ELF-1 (cell line): ENCODE data around the gene FTH1.
"Not testable (repeated sequence)": the region's sequence is repeated elsewhere in the genome, so short reads cannot be mapped to it uniquely, and the experiment has no call there.

Experiments
- DNase-seq: peaks from one replicate; pipeline ENCODE4 v3.0.0-alpha.2; 2016; ENCODE audit warnings: low read depth, low spot score

Gene FTH1

DNA sequence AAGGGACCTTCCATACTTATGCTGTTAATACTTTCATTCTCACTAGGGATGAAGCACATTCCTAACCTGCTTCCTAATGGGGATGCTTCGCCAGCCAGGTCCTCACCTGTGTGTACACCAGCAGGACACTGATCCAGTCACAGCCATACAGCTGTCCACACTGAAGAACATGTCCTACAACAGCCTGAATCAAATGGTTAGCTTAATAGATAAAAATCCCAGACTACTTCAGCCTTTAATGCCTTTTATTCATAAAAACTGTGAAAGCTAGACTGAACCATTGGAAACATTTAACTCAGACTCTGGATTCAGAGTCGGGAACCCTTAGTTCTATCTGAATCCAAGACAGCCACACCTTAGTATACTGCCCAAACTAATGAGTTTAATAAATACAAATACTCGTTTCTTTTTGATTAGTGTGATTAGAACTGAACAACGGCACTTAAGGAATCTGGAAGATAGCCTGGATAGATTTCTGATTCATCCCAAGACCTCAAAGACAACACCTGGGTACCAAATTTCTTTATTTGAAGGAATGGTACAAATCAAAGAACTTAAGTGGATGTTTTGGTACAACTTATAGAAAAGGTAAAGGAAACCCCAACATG is 3.3 kb downstream of the FTH1 start:
- no peak for DNase-seq

DNA sequence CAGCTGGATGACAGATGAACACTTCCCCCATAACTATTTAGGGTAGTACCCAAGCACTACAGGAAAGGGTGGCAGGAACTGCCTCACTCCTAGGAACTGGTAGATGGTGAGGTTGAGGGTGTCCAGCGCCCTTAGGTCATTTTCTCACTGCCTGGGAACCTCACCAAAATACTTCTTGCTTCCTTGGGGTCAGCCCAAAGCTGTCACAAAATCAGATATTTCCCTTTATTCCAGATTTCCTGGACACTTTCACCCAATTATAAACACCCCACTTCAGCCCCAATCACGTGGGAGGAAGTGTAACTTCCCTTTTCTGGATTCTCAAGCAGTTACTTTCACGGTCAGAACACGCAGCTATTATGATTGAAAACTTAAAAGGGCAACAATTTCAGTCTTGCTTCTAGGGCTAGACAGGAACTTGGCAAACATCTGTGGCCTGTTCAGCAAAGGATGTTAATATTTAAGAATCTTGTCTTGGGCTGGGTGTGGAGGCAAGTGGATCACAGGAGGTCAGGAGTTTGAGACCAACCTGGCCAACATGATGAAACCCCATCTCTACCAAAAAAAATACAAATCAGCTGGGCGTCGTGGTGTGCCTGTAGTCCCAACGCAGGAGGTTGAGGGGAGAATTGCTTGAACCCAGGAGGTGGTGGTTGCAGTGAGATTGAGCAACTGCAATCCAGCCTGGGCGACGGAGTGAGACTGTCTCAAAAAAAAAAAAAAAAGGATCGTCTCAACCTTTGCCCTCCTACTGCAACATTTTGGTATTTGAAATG is 4.0 kb downstream of the FTH1 start:
- DNase-seq: peak; percentile 54

DNA sequence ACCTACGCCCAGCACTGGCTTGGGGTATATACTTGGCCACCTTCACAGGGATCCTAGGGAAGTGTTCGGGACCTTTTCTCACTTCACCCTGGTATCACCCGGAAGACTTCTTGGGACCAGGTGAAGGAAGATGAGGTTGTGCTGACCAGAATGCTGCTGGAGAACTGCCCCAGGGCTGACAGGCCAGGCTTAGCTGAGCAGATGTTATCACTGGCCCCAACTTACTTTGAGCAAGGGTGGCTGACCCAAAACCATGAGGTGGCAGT is 4.5 kb downstream of the FTH1 start:
- DNase-seq: peak; percentile 75

DNA sequence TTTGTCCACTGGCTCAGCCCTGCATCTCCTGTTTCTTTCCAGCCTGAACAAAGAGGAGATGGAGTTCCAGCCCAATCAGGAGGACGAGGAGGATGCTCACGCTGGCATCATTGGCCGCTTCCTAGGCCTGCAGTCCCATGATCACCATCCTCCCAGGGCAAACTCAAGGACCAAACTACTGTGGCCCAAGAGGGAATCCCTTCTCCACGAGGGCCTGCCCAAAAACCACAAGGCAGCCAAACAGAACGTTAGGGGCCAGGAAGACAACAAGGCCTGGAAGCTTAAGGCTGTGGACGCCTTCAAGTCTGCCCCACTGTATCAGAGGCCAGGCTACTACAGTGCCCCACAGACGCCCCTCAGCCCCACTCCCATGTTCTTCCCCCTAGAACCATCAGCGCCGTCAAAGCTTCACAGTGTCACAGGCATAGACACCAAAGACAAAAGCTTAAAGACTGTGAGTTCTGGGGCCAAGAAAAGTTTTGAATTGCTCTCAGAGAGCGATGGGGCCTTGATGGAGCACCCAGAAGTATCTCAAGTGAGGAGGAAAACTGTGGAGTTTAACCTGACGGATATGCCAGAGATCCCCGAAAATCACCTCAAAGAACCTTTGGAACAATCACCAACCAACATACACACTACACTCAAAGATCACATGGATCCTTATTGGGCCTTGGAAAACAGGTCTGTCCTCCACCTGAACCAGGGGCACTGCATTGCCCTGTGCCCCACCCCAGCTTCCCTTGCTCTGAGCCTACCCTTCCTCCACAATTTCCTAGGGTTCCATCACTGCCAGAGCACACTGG is 5.0 kb downstream of the FTH1 start:
- peak; percentile 27 for DNase-seq

DNA sequence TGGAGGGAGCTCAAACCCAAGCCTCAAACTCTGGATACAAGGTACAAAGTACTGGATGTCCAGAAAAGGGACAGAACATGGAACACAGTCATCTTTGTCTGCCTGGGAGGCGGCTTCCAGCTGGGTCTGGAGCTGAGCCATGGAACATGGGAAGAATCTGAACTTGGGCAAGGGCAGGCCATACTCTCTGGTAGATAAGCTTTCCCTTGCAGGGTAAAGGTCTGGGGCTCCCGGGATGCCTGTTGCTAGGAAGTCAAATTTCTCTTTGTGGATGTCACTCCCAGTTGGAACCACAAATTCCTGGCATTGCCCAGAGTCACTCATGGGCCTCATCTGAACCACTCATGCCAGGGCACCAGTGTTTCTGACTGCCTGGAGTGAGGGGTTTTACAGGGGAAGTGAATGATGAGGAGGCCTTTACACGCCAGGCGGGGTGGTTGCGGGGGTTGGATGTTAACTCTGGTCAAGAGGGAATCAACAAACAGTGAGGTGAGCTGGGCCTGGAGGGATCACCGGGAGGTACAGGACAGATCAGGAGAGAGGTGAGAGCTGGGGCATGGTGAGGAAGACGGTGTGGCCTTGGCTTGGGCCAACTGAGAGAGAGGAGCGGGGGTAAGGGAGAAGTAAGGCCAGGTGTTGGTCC is 5.7 kb downstream of the FTH1 start:
- DNase-seq: no peak

DNA sequence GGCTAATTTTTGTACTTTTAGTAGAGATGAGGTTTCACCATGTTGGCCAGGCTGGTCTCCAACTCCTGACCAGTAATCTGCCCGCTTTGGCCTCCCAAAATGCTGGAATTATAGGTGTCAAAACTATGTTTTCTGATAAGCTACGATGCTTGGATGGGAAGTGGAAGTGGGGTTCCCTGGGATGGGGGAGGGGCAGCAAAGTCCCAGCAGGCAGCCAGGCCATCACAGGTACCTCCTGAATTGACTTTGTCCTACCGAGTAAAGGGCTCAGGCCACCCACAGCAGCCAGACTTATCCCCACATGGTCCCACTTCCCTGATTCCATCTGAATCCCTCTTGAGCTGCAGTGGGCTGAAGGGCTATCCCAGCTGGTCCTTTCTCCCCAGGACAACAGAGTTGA is 6.9 kb downstream of the FTH1 start:
- no peak for DNase-seq

DNA sequence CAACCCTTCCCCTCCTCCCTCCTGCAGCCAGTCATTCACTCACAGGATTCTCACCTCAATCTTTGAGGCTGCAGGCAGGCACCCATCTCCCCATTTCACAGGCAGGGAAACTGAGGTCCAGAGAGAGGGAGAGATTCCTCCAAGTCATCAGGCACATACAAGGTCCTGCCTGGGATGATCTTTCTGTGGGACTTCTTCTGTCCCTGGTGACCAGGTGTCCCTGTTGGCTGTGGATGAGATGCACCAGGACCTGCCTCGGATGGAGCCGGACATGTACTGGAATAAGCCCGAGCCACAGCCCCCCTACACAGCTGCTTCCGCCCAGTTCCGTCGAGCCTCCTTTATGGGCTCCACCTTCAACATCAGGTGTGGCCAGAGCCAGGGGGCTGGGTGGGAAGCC is 7.8 kb downstream of the FTH1 start:
- DNase-seq: no peak

DNA sequence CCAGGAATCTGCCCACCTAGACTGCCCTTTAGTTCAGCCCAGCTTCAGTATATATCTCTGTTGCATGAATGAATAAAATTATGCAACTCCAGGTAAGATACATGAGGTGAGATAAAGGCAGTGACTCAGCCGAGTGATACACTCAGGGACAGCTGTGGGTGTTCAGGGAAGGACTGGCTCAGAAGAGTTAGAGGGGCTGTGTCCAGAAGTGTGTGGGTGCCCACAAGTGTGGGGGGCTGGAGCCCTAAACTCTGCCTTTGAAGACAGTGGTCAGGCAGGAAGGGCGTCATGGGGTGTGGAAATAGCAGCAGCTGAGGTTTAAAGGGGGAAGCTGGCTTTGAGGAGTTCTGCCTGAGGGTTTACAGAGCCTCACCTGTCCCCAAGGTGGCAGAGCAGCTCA is 8.3 kb downstream of the FTH1 start:
- no peak for DNase-seq

DNA sequence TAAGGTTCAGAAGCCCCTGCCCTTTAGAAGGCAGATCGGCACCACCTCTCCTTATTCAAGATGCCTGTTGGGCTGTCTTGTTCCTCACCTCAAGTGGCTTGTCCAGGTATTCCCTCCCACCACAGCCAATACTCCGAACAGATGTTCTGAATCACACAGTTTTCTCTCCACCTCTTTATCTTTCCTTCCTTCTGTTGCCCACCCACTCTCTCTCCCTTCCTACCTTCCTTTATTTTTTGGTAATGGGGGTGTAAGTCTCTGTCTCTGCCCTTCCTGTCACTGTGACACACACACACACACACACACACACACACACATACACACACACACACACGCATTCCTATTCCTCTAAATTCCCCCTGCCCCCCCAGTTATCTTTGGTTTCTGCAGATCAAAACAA is 8.8 kb downstream of the FTH1 start:
- DNase-seq: no peak

DNA sequence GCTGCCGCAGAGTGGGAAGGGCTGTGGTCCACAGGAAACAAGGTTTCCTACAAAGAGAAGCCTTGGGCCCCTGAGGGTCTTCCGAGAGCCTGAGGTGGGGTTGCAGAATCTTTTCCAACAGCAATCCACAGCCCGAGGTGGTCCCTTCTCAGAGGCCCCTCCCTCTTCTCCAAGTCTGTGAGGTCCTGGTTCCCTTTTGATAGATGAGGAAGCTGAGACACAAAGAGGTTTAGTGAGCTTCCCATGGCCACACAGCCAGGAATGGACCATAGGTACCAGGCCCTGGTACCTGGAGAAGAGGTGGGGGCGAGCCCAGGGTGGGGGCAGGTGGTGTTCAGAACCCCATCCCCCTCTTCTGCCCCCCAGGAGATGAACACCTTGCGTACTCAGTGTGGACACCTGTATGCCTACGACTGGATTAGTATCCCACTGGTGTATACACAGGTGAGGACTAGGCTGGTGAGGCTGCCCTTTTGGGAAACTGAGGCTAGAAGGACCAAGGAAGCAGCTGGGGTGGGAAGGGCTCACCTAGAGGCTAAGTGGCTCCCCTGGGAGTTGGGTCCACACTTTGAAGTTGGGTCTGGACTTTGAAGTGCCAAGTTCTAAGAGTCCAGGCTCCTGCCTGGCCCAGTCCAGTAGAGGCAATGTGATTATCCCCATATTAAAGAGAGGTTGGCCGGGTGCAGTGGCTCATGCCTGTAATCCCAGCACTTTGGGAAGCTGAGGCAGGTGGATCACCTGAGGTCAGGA is 10.2 kb downstream of the FTH1 start:
- no peak for DNase-seq

DNA sequence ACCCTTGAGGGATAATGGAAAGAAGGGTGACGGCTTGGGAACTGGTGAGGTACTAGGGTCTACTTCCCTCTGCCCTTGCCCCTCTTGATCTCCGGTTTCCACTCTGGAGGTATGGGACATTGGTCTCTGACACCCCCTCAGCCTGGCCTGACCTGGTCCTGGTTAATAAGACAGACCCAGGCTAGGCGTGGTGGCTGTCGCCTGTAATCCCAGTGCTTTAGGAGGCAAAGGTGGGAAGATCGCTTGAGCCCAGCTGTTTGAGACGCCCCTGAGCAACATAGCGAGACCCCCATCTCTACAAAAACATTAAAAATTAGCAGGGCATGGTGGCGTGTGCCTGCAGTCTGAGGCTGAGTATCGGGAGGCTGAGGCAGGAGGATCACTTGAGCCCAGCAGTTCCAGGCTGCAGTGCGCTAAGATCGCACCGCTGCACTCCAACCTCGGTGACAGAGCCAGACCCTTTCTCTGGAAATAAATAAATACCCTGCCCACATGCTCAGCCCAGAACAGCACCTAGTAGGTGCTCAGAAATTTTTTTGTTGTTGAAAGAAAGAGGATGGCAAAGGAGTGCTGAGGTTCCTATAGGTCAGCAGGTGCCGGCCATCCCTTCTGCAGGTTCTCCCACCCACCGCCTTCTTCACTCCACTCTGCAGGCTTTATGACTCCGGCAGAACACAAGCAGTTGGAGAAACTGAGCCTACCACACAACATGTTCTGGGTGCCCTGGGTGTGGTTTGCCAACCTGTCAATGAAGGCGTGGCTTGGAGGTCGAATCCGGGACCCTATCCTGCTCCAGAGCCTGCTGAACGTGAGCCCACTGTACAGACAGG is 11.0 kb downstream of the FTH1 start:
- DNase-seq: no peak

DNA sequence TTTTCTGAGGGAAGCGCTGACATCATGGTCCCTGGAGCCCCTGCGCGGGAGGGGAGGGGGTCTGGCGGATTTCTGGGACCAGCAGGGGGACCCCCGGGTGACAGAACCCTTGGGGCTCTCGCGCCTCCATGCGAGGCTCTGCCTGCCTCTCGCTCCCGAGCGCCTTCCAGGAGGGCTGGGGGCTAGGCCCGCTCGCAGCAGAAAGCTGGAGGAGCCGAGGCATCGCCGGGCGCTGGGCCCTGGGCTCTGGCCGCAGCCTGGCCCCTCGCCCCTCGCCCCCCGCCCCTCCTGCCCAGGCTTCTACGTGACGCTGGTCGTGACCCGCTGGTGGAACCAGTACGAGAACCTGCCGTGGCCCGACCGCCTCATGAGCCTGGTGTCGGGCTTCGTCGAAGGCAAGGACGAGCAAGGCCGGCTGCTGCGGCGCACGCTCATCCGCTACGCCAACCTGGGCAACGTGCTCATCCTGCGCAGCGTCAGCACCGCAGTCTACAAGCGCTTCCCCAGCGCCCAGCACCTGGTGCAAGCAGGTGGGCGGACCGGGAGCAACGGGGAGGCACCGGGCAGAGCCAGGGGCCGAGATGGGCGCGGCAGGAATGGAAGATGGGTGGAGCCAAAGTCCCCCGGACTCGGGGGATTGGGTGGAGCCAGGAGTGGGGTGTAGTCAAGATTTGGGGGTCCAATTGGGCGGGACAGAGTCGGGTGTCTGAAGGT is 11.9 kb downstream of the FTH1 start:
- DNase-seq: peak; percentile 46

DNA sequence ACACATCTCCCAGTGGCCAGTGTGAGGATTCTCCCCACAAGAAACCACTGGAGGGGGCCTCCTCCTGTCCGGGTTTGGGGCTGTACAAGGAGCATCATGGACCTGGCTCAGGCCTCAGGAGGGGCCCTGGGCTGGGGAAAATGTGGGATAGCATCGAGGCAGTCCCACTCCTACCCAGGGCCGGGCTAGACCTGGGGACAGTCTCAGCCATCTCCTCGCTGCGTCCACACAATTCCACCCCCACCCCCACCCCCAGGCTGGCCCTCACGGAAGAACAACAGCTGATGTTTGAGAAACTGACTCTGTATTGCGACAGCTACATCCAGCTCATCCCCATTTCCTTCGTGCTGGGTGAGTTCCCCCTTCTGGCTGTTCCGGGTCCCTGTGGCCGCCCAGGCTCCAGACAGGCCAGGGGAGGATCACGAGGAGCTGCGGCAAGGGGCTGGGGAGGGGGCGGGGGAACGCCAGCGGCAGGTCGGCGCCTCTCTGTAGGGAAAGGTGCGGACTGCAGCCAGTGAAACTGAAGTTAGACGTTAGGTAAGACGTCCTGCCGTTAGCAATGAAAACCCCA is 12.5 kb downstream of the FTH1 start:
- DNase-seq: peak; percentile 75

DNA sequence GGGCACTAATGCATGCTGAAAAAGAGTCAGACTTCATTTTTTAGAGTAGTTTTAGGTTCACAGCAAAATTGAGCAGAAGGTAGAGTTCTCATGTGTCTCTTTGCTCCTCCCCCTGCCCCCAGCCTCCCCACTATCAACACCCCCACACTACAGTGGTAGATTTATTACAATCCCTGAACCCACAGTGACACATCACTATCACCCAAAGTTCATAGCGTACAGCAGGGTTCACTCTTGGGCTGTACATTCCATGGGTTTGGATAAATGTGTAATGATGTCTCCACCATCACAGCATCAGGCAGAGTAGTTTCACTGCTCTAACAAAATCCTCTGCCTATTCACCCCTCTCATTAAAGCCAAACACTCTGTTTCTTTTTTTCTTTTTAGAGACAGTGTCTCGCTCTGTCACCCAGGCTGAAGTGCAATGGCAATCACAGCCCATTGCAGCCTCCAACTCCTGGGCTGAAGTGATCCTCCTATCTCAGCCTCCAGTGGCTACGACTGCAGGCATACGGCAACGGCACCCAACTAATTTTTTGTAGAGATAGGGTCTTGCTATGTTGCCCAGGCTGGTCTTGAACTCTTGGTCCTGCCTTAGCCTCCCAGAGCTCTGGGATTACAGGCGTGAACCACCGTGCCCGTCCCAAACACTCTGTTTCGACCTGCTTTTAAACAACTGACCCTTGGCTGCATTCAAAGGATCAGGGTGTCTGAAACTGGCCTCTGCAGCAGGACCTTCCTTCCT is 13.2 kb downstream of the FTH1 start:
- no peak for DNase-seq

DNA sequence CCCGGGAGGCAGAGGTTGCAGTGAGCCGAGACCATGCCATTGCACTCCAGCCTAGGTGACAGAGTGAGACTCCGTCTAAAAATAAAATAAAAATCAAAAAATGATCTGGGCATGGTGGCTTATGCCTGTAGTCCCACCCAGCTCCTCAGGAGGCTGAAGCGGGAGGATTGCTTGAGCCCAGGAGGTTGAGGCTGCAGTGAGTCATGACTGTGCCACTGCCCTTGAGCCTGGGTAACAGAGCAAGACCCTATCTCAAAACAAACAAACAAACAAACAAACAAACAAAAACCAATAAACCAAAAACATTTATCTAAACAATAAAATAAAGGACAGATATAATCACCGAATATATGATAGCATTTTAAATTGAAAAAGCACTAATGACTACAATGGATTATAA is 13.8 kb downstream of the FTH1 start:
- DNase-seq: not testable (repeated sequence)

DNA sequence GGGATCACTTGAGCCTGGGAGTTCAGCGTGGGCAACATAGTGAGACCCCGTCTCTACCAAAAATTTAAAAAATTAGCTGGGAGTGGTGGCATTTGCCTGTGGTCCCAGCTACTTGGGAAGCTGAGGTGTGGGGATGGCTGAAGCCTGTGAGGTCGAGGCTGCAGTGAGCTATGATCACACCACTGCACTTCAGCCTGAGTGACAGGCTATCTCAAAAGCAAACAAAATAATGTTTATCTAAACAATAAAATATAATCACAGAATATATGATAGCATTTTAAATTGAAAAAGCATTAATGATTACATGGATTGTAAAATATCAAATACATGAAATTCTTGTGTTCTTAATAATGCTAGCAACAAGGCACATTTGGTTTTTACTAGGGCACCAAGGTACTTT is 14.6 kb downstream of the FTH1 start:
- no peak for DNase-seq

DNA sequence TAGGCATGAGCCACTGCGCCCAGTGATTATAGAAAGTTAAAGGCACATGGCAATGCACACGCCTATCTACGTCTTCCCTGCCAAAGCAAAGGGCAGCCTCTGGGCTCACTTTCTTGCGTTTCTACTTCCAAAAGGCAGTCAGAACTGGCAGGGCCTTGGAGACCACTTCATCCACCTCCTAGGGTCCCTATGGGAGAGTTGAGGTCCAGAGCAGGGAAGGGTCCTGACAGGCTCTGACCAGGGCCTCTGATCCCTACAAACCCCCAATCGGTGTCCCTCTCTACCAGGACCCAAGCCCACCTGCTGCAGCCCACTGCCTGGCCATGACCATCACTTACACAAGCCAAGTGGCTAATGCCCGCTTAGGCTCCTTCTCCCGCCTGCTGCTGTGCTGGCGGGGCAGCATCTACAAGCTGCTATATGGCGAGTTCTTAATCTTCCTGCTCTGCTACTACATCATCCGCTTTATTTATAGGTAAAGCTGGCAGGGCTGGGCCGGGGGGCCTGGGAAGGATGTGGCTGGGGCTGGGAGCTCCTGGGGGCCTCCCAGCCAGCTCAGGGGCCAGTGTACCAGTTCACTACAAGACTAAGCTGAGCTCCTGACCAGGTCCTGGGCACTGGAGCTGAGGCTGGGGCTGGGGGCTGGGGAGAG is 15.8 kb downstream of the FTH1 start:
- DNase-seq: no peak

DNA sequence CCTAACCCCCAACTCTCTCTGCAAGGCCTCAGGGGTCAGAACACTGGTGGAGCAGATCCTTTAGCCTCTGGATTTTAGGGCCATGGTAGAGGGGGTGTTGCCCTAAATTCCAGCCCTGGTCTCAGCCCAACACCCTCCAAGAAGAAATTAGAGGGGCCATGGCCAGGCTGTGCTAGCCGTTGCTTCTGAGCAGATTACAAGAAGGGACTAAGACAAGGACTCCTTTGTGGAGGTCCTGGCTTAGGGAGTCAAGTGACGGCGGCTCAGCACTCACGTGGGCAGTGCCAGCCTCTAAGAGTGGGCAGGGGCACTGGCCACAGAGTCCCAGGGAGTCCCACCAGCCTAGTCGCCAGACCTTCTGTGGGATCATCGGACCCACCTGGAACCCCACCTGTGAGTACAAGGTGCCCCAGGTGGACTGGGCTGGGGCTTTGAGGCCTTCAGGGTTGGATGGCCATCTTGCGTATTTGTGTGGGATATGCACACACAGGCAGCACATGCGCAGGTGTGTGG is 17.3 kb downstream of the FTH1 start, which contains the start of gene BEST1:
TSS of gene BEST1 (plus strand) at position 317 of the 513 bp plus-strand sequence. CDS start 1,456 bp downstream, outside the sequence.
- DNase-seq: no peak
